Thymus (tissue), 11 donors: ENCODE results near the gene TMEM178B. TPM values are rescaled to one million over a fixed set of nuclear protein-coding genes. Genes with fewer than 3 reads are reported as not detected.

ENCODE experiments used
- DNase-seq, 9 donors: peaks; one replicate each; pipeline ENCODE4 v3.0.0-alpha.2; 2013; ENCODE audit warnings: low spot score in 9 of 9, low read depth in 6 of 9, missing footprints in 1 of 9
- H3K27ac ChIP-seq, 2 donors: one replicate each; pipeline ENCODE4 v1.5.1; 2013; ENCODE audit warnings: control low read depth in 1 of 2, low read depth in 1 of 2, low read length in 1 of 2, mild to moderate bottlenecking in 1 of 2, moderate library complexity in 1 of 2
- H3K27me3 ChIP-seq, 2 donors: one replicate each; pipeline ENCODE4 v1.5.1; 2013; ENCODE audit warnings: low read length in 1 of 2; ENCODE audit not compliant: control insufficient read depth in 2 of 2, insufficient read depth in 1 of 2
- H3K36me3 ChIP-seq, 2 donors: one replicate each; pipeline ENCODE4 v1.5.1; 2013; ENCODE audit warnings: low read length in 1 of 2, mild to moderate bottlenecking in 1 of 2, moderate library complexity in 1 of 2; ENCODE audit not compliant: control insufficient read depth in 2 of 2, insufficient read depth in 2 of 2
- H3K4me1 ChIP-seq, 2 donors: one replicate each; pipeline ENCODE4 v1.5.1; 2013; ENCODE audit warnings: low read length in 2 of 2; ENCODE audit not compliant: control insufficient read depth in 2 of 2, insufficient read depth in 2 of 2
- H3K4me3 ChIP-seq, 2 donors: one replicate each; pipeline ENCODE4 v1.5.1; 2013; ENCODE audit warnings: low read length in 2 of 2, control low read depth in 1 of 2, mild to moderate bottlenecking in 1 of 2
- H3K9me3 ChIP-seq, 2 donors: one replicate each; pipeline ENCODE4 v1.5.1; 2013; ENCODE audit warnings: low read length in 1 of 2, mild to moderate bottlenecking in 1 of 2; ENCODE audit not compliant: control insufficient read depth in 2 of 2, insufficient read depth in 1 of 2
- WGBS: extraction: QIAGEN DNeasy Blood & Tissue Kit; methylation state at CpG from one replicate; pipeline ENCODE4 v1.1.7; 2013; 5-methylcytosine and 5-hydroxymethylcytosine counted together
- polyA plus RNA-seq: library from polyadenylated mRNA; stranded (reverse); fragments of 200-250 nt; gene quantifications from one replicate; pipeline ENCODE4 v1.2.3, GENCODE V29; 2013
- total RNA-seq: library from RNA; stranded (reverse); fragments of 120-200 nt; gene quantifications from one replicate; pipeline ENCODE4 v1.2.4, GENCODE V29; 2013
- donor health status: healthy.

The TMEM178B gene
- total and polyA plus RNA-seq, 2 donors = 0.68 to 2.0 TPM

- Histone ChIP-seq H3K9me3 (no peaks in the 10 kb centered on the region), H3K27ac (no peak overlapping the region), H3K36me3 (no peaks in the 10 kb centered on the region), H3K4me1 (no peaks in the 10 kb centered on the region), H3K27me3 (no peaks in the 10 kb centered on the region), H3K4me3 (no peak overlapping the region)
- DNase-seq = no peak
- over 99% methylated on average over 2 of the region's 2 CpGs for WGBS
Measured at GRCh38 chr7:141363748-141364147, 289.9 kb downstream of the TMEM178B start.

GRCh38 chr7:141366091-141366621 lies 292.3 kb downstream of the TMEM178B start:
- DNase-seq = no peak

GRCh38 chr7:141369422-141369821 lies 295.6 kb downstream of the TMEM178B start:
- Histone ChIP-seq H3K4me3 (no peak overlapping the region), H3K36me3 (no peaks in the 10 kb centered on the region), H3K4me1 (no peaks in the 10 kb centered on the region), H3K27me3 (no peaks in the 10 kb centered on the region), H3K9me3 (no peaks in the 10 kb centered on the region), H3K27ac (no peak overlapping the region)
- 86% methylated on average over 4 of the region's 4 CpGs for WGBS
- DNase-seq = no peak

More at GRCh38 chr7:141366091-141366621, 292.3 kb downstream of the TMEM178B start:
- WGBS = 63% methylated on average over 6 of the region's 6 CpGs
- H3K4me3 ChIP-seq = no peak overlapping the region
- no peaks in the 10 kb centered on the region for H3K4me1 ChIP-seq
- H3K27ac ChIP-seq = no peak overlapping the region
- no peaks in the 10 kb centered on the region for H3K27me3 ChIP-seq
- H3K9me3 ChIP-seq = no peaks in the 10 kb centered on the region
- no peaks in the 10 kb centered on the region for H3K36me3 ChIP-seq

GRCh38 chr7:141370178-141370577 lies 296.3 kb downstream of the TMEM178B start:
- Histone ChIP-seq H3K4me1 (no peaks in the 10 kb centered on the region), H3K36me3 (no peaks in the 10 kb centered on the region), H3K4me3 (no peak overlapping the region), H3K27ac (no peak overlapping the region), H3K27me3 (no peaks in the 10 kb centered on the region), H3K9me3 (no peaks in the 10 kb centered on the region)
- WGBS = 92% methylated on average over 5 of the region's 5 CpGs
- no peak for DNase-seq

- Histone ChIP-seq H3K9me3 (no peaks in the 10 kb centered on the region), H3K36me3 (no peaks in the 10 kb centered on the region), H3K4me1 (no peaks in the 10 kb centered on the region), H3K4me3 (no peak overlapping the region), H3K27ac (no peak overlapping the region), H3K27me3 (no peaks in the 10 kb centered on the region)
- no peak for DNase-seq
- WGBS = 94% methylated on average over 5 of the region's 5 CpGs
Measured at GRCh38 chr7:141370650-141371049, 296.8 kb downstream of the TMEM178B start.

GRCh38 chr7:141374425-141374824 lies 300.6 kb downstream of the TMEM178B start:
- no peak for DNase-seq
- WGBS = 96% methylated on average over 9 of the region's 9 CpGs
- no peaks in the 10 kb centered on the region for H3K27me3 ChIP-seq
- H3K27ac ChIP-seq = no peak overlapping the region
- H3K4me1 ChIP-seq = no peaks in the 10 kb centered on the region
- no peaks in the 10 kb centered on the region for H3K36me3 ChIP-seq
- H3K9me3 ChIP-seq = no peaks in the 10 kb centered on the region
- no peak overlapping the region for H3K4me3 ChIP-seq

- no peaks in the 10 kb centered on the region for H3K4me1 ChIP-seq
- H3K27me3 ChIP-seq = no peaks in the 10 kb centered on the region
- H3K4me3 ChIP-seq = no peak overlapping the region
- H3K9me3 ChIP-seq = no peaks in the 10 kb centered on the region
- no peak for DNase-seq
- no peaks in the 10 kb centered on the region for H3K36me3 ChIP-seq
- H3K27ac ChIP-seq = no peak overlapping the region
- 70% methylated on average over 2 of the region's 2 CpGs for WGBS
Measured at GRCh38 chr7:141375442-141375841, 301.6 kb downstream of the TMEM178B start.

- no peak for DNase-seq
- WGBS = 92% methylated on average over 4 of the region's 4 CpGs
- H3K4me3 ChIP-seq = no peak overlapping the region
- H3K36me3 ChIP-seq = no peaks in the 10 kb centered on the region
- H3K9me3 ChIP-seq = no peaks in the 10 kb centered on the region
- H3K4me1 ChIP-seq = no peaks in the 10 kb centered on the region
- no peak overlapping the region for H3K27ac ChIP-seq
- H3K27me3 ChIP-seq = no peaks in the 10 kb centered on the region
Measured at GRCh38 chr7:141377906-141378305, 304.0 kb downstream of the TMEM178B start.

- Histone ChIP-seq H3K4me1 (no peaks in the 10 kb centered on the region), H3K36me3 (no peaks in the 10 kb centered on the region), H3K27ac (no peak overlapping the region), H3K4me3 (no peak overlapping the region), H3K27me3 (no peaks in the 10 kb centered on the region), H3K9me3 (no peaks in the 10 kb centered on the region)
- no peak for DNase-seq
- WGBS = 95% methylated on average over 2 of the region's 2 CpGs
Measured at GRCh38 chr7:141378405-141378804, 304.5 kb downstream of the TMEM178B start.
